ENCODE data around the gene CEP164.

DNA sequence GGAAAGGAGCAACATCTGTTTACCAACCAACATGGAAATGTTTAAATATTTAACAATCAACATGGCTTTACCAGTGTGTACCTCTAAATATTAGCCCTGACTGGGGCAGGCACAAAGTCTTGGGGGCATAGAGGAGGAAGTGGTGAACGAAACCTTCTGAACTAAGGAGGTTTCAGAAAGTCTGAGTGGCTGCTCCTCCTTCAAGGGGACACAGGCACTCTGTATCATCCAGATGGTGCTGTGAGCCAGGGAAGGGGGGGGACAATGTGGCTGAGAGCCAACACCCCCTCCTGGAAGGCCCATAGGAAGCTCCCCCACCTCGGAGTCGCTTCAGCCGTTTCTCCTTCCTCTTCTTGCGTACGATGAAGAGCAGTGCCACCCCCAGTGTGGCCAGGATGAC, 107.7 kb downstream of the CEP164 start:
- TF ChIP-seq, protein P1, sequence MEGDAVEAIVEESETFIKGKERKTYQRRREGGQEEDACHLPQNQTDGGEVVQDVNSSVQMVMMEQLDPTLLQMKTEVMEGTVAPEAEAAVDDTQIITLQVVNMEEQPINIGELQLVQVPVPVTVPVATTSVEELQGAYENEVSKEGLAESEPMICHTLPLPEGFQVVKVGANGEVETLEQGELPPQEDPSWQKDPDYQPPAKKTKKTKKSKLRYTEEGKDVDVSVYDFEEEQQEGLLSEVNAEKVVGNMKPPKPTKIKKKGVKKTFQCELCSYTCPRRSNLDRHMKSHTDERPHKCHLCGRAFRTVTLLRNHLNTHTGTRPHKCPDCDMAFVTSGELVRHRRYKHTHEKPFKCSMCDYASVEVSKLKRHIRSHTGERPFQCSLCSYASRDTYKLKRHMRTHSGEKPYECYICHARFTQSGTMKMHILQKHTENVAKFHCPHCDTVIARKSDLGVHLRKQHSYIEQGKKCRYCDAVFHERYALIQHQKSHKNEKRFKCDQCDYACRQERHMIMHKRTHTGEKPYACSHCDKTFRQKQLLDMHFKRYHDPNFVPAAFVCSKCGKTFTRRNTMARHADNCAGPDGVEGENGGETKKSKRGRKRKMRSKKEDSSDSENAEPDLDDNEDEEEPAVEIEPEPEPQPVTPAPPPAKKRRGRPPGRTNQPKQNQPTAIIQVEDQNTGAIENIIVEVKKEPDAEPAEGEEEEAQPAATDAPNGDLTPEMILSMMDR (IDR thresholded peaks at IDR 0.05; ENCODE audit: low read depth, low read length, poor library complexity, severe bottlenecking) = no peak
- TF ChIP-seq EZH2phosphoT487 (IDR thresholded peaks at IDR 0.05; ENCODE audit: borderline replicate concordance, low read length) = no peak
